ENCODE measurements around the gene DENND11. TPM values are rescaled to one million over a fixed set of nuclear protein-coding genes. Genes with fewer than 3 reads are reported as not detected.

DENND11 gene
- total RNA-seq, 4 donors from 2014 or later: 4.9 to 8.2 (median 6.7) TPM

DNA sequence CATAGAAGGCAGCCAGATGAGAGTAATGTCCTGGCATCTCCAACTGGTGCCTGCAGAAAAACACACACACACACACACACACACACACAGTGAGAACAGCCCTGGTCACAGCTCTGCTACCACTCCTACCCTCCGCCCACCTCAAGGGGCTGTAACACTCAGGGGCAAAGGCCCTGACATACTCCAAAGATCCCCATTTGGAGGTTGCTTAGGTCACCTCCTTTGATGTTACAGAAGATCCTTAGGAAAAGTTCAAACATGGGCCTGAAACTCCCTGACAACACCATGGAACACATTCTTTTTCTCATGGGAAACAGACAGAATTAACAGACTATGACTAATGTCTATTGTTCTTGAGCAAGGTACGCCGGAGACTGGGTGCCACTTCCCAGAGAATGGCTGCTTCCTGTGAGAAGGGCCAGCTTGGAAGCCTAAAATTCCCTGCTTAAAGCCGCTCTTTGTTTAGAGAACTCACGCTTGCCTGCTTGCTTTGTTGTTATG, 27.7 kb downstream of the DENND11 start:
- in situ Hi-C loops (cut with MboI; ENCODE audit: low sequenced_read_pairs in 4 of 4) (no loop called here), intact Hi-C loops (cut with DNase I; ENCODE audit: low total_unique reads) (no loop called here)
- TF ChIP-seq CTCF (IDR thresholded peaks at IDR 0.05 in 4 of 5, conservative IDR thresholded peaks at IDR 0.05 in 1 of 5): no peak
- no peak for TF ChIP-seq POLR2A (IDR thresholded peaks at IDR 0.05)
- ATAC-seq (peak; percentile 44 to 73), DNase-seq (no peak)
- Histone ChIP-seq H3K27me3 (no peaks in the 10 kb centered on the region), H3K9me3 (no peaks in the 10 kb centered on the region), H3K36me3 (peaks cover 0 to 21% of the 10 kb centered on the region in 2 donors), H3K4me1 (no peaks in the 10 kb centered on the region), H3K4me3 (no peak overlapping the region), H3K27ac (peak overlapping the region; percentile 42 to 55 (median 48))

GRCh38 chr7:141673346-141673745, 28.6 kb downstream of the DENND11 start:
- DNase-seq (no peak), ATAC-seq (no peak)
- intact Hi-C loops (cut with DNase I; ENCODE audit: low total_unique reads): no loop called here
- no peaks in the 10 kb centered on the region for H3K4me1 ChIP-seq
- in situ Hi-C loops (cut with MboI; ENCODE audit: low sequenced_read_pairs in 4 of 4): no loop called here
- H3K27ac ChIP-seq: peak overlapping the region in 3 of 4 donors; percentile 42 to 55 (median 50)
- H3K9me3 ChIP-seq: no peaks in the 10 kb centered on the region
- peaks cover 0 to 21% of the 10 kb centered on the region in 2 donors for H3K36me3 ChIP-seq
- no peak overlapping the region for H3K4me3 ChIP-seq
- TF ChIP-seq POLR2A (IDR thresholded peaks at IDR 0.05) (no peak), CTCF (IDR thresholded peaks at IDR 0.05 in 4 of 5, conservative IDR thresholded peaks at IDR 0.05 in 1 of 5) (no peak)
- no peaks in the 10 kb centered on the region for H3K27me3 ChIP-seq

GRCh38 chr7:141671705-141672496, 30.1 kb downstream of the DENND11 start:
- in situ Hi-C loops (cut with MboI; ENCODE audit: low sequenced_read_pairs in 4 of 4): no loop called here
- TF ChIP-seq POLR2A (IDR thresholded peaks at IDR 0.05): no peak
- TF ChIP-seq CTCF (IDR thresholded peaks at IDR 0.05 in 4 of 5, conservative IDR thresholded peaks at IDR 0.05 in 1 of 5): no peak
- ATAC-seq: no peak
- no peaks in the 10 kb centered on the region for H3K27me3 ChIP-seq
- H3K4me1 ChIP-seq: no peaks in the 10 kb centered on the region
- H3K9me3 ChIP-seq: no peaks in the 10 kb centered on the region
- DNase-seq: no peak
- peaks cover 0 to 17% of the 10 kb centered on the region in 2 donors for H3K36me3 ChIP-seq
- H3K27ac ChIP-seq: no peak overlapping the region
- intact Hi-C loops (cut with DNase I; ENCODE audit: low total_unique reads): no loop called here
- H3K4me3 ChIP-seq: no peak overlapping the region

DNA sequence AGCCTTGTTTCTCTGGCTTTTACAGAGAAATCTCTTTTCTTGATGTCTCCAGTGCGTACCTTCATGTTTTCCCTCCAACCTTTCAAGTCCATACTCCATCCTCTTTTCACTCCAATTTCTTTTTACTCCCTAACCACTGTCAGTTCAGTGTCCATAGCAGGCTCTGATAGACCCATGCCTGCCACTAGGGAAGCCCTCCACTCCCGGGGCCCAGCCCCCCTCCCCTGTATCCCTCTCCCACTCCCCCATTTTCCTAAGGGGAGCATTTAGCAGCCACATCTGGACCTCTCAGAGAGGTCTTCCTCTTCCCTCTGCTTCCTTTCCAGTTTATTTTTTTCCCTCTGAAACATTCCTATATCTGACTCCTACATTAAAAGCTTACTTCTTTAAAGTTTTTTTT, 33.1 kb downstream of the DENND11 start:
- in situ Hi-C loops (cut with MboI; ENCODE audit: low sequenced_read_pairs in 4 of 4): no loop called here

More for the DNA sequence above, 33.1 kb downstream of the DENND11 start:
- H3K27ac ChIP-seq: no peak overlapping the region
- peaks cover 0 to 36% of the 10 kb centered on the region in 2 donors for H3K36me3 ChIP-seq
- TF ChIP-seq CTCF (IDR thresholded peaks at IDR 0.05 in 4 of 5, conservative IDR thresholded peaks at IDR 0.05 in 1 of 5) (no peak), POLR2A (IDR thresholded peaks at IDR 0.05) (no peak)
- no peak for ATAC-seq
- H3K9me3 ChIP-seq: no peaks in the 10 kb centered on the region
- H3K4me1 ChIP-seq: no peaks in the 10 kb centered on the region
- no peaks in the 10 kb centered on the region for H3K27me3 ChIP-seq
- H3K4me3 ChIP-seq: no peak overlapping the region
- no peak for DNase-seq
- intact Hi-C loops (cut with DNase I; ENCODE audit: low total_unique reads): no loop called here
